ENCODE data around the gene ANKRD63. TPM values are rescaled to one million over a fixed set of nuclear protein-coding genes. Genes with fewer than 3 reads are reported as not detected.
A peak's percentile ranks its signal among the peaks of the same experiment; 100 is the strongest.

The ANKRD63 gene
- polyA plus RNA-seq, 1 experiment, result not detected

GRCh38 chr15:40310001-40310959, 27.4 kb upstream of the ANKRD63 start:
- Histone ChIP-seq H3K4me3 (ENCODE audit: low read depth, low read length) (no peak overlapping the region), H3K27me3 (ENCODE audit: control insufficient read depth, insufficient read depth, low read length) (peaks cover 48% of the 10 kb centered on the region), H3K9me3 (ENCODE audit: control insufficient read depth, insufficient read depth, low read length) (no peaks in the 10 kb centered on the region), H3K27ac (ENCODE audit: low read depth, low read length) (no peak overlapping the region)
- no peak for DNase-seq (ENCODE audit: low read depth, low spot score)
- POLR2A ChIA-PET, result no interaction called here
- CTCF ChIA-PET, result interaction anchor here (0.6 to 6.3 kb wide), 12 partner anchors 9 to 265 kb away, joined by 3 to 49 read pairs (median 5); partner anchors contain the start of genes ANKRD63 and INAFM2
- peak; percentile 73 for TF ChIP-seq CTCF (IDR thresholded peaks at IDR 0.05; ENCODE audit: low read depth, low read length)

GRCh38 chr15:40309344-40309862, 26.5 kb upstream of the ANKRD63 start:
- no peak overlapping the region for H3K27ac ChIP-seq (ENCODE audit: low read depth, low read length)
- H3K4me3 ChIP-seq (ENCODE audit: low read depth, low read length), result no peak overlapping the region
- ChIA-PET CTCF (interaction anchor here (0.6 to 6.3 kb wide), 10 partner anchors 11 to 264 kb away, joined by 3 to 49 read pairs (median 6); partner anchors contain the start of gene ANKRD63), POLR2A (no interaction called here)
- no peak for TF ChIP-seq CTCF (IDR thresholded peaks at IDR 0.05; ENCODE audit: low read depth, low read length)
- DNase-seq (ENCODE audit: low read depth, low spot score), result no peak
- no peaks in the 10 kb centered on the region for H3K9me3 ChIP-seq (ENCODE audit: control insufficient read depth, insufficient read depth, low read length)
- H3K27me3 ChIP-seq (ENCODE audit: control insufficient read depth, insufficient read depth, low read length), result peaks cover 50% of the 10 kb centered on the region

- CTCF ChIA-PET, result interaction anchor here (0.8 to 6.3 kb wide), 8 partner anchors 12 to 117 kb away, joined by 3 to 32 read pairs (median 3); no protein-coding TSS in a partner anchor
These were observed 24.8 kb upstream of the ANKRD63 start, which contains the start of gene PLCB2 for GRCh38 chr15:40307421-40308211. Gene PLCB2, minus strand, starts transcription at chr15:40307935. Its CDS starts 263 bp downstream, at chr15:40307672.

GRCh38 chr15:40306908-40307307, 24.0 kb upstream of the ANKRD63 start:
- H3K9me3 ChIP-seq (ENCODE audit: control insufficient read depth, insufficient read depth, low read length), result no peaks in the 10 kb centered on the region
- DNase-seq (ENCODE audit: low read depth, low spot score), result no peak
- peaks cover 57% of the 10 kb centered on the region for H3K27me3 ChIP-seq (ENCODE audit: control insufficient read depth, insufficient read depth, low read length)
- H3K27ac ChIP-seq (ENCODE audit: low read depth, low read length), result no peak overlapping the region
- CTCF ChIA-PET, result interaction anchor here (0.8 to 6.3 kb wide), 6 partner anchors 12 to 116 kb away, joined by 3 to 32 read pairs (median 5); no protein-coding TSS in a partner anchor
- H3K4me3 ChIP-seq (ENCODE audit: low read depth, low read length), result no peak overlapping the region
- POLR2A ChIA-PET, result no interaction called here
- no peak for TF ChIP-seq CTCF (IDR thresholded peaks at IDR 0.05; ENCODE audit: low read depth, low read length)

More at GRCh38 chr15:40307421-40308211, 24.8 kb upstream of the ANKRD63 start, which contains the start of gene PLCB2:
- Histone ChIP-seq H3K27me3 (ENCODE audit: control insufficient read depth, insufficient read depth, low read length) (peaks cover 63% of the 10 kb centered on the region), H3K4me3 (ENCODE audit: low read depth, low read length) (no peak within 1 kb of the TSS), H3K9me3 (ENCODE audit: control insufficient read depth, insufficient read depth, low read length) (no peaks in the 10 kb centered on the region), H3K27ac (ENCODE audit: low read depth, low read length) (no peak within 1 kb of the TSS)
- peak; percentile 44 for TF ChIP-seq CTCF (IDR thresholded peaks at IDR 0.05; ENCODE audit: low read depth, low read length)
- no peak for DNase-seq (ENCODE audit: low read depth, low spot score)
- POLR2A ChIA-PET, result no interaction called here

Data from AG04450 (cell line).